NCI-H446 (cell line): ENCODE data around the gene FAT3.

Experiments
- DNase-seq, 2 experiments: peaks; one replicate each; lab custom pipeline; 2025; lab: John Stamatoyannopoulos, UW

Gene FAT3

GRCh38 chr11:92224407-92225124 lies at the start of gene FAT3:
TSS of gene FAT3 (plus strand) at chr11:92224818. CDS start at chr11:92352113, 127,295 bp downstream.
- DNase-seq: peak; percentile 38 to 66

DNA sequence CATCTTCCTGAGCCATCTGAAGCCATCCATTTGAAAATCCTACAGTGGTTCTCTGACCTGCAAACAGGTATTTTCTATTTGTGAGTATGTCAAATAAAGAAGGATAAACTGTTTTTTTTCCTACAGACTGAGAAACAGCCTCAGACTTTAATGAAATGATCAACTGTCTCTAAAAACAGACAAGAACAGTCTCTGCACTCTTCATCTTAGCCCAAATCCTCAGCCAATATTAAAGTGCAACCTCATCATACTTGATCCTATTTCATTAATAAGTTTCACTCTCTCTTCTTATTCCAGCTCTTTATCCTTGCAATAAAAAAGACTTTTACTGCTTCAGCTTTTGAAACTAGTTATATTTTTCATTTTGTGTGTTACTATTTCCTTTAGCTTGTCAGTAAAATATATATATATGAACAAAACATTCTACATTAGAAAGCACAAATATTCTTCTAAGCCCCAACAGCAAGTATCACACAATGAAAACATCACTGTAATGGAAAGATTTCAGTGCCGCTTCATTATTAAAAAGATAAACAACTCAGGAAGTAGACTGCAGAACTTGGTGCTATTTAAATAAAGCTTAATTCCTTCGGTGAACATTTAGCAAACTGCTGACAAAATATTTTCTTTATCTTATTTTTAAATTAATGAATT lies 45.5 kb upstream of the FAT3 start:
- no peak for DNase-seq

DNA sequence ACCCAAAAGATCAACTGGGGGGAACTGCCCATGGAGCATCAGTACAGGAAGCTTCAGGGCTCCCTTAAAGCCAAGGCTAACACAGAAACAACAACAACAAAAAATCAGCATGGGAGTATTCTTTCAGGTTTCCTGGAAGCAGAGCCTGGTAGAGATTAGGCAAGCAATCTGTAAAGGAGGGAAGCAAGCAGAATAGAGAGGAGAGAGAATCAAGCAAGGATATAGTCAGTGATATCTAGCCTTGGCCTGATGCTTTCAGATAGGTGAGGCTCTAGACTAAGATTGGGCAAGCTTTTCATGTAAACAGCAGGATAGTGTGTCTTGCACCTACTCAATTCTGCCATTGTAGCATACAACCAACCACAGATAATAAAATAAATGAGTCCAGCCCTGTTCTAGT lies 44.4 kb upstream of the FAT3 start:
- no peak for DNase-seq

DNA sequence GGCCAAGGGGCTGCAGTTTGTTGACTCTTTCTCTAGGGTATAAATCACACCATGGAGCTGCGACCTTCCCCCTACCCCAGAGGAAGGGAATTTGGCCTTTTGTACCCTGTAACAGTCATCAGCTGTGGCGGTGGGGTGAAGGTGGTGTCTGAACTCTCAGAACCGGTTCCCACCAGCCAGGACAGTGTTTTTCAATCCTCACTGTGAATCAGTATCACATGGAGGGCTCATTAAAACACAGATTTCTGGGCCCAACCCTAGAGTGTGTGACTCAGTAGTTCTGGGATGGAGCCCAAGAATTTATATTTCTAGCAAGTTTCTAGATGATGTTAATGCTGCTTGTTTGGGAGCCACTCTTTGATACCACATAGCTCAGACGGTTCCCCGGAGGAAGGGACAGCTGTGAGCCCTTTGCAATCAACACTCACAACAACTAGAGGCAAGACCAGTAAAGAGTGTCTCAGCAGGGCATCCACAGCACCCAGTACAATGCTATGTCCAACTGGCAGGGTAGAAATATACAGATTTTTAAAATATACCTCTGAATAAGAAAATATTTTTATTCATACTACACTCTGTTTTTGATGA lies 43.9 kb upstream of the FAT3 start:
- DNase-seq: no peak

DNA sequence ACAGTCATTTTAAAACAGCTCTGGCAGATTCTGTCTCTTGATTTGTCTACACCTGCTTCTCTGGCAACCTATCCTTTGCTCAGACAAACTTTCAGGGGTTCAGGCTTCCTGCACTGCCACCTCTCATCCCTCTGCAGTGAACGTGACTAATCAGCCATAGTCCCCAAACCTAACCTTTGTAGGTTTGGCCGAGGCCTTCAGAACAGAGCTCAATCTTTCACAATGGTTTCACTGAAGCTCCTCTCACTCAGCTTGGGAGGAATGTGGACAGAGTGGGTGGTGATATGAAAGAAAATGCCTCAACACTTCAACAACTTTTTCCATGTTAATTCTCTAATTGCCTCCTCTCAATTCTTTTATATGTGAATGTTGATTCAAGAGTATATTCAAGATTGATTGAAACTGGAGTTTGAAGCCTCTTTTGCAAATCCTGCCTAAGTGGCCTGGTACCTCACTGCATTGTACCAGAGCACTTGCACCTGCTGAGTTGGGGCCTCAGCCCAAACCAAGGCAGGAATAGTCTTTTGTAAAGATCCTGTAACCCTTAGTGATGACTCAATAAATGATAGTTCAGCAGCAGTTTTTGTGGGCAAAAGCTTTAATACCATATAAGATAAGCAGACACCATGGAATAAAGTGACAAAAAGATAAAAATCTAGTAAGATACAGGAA lies 33.9 kb upstream of the FAT3 start:
- DNase-seq: no peak

DNA sequence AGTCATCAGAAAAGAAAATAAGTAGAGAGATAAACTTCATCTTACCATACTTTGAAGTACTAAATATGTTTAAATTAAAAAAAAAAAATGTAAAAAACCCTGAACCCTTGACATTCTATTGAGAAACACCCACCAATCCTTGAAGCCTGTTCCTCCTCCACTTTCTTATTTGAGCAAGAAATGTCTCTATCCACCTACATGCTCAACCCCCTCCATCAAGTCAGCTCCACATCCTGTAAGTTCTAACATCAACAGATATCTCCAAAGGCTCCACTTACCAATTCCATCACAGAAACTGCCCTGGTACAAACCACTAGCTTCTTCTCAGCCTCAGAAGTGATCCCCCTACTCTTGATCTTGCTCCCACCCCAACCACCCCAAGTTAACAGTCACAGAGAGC lies 32.5 kb upstream of the FAT3 start:
- DNase-seq: no peak

DNA sequence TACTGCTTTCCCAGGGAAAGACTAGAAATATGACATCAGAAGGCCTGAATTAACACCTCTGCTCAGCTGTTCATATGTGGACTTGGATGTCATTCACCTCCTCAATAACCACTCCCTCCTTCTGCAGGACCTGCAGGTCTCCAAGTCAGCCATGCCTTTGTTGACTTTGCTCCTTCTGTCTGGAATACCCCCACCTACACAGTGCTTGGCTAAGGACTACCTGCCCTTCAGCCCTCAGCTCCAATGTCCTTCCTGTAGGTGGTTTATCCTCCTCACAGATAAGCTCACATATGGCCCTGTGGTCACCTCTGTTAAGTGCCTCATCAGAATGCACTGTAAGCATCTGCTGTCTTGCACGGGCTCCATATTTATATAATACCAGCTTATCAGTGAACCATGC lies 26.4 kb upstream of the FAT3 start:
- DNase-seq: no peak

- no peak for DNase-seq
These were observed 24.6 kb upstream of the FAT3 start for GRCh38 chr11:92199991-92200390.

GRCh38 chr11:92204731-92205130 lies 19.9 kb upstream of the FAT3 start:
- DNase-seq: peak; percentile 84 to 97

- no peak for DNase-seq
These were observed 18.2 kb upstream of the FAT3 start for GRCh38 chr11:92206441-92206840.

GRCh38 chr11:92211576-92212167 lies 12.9 kb upstream of the FAT3 start:
- DNase-seq: peak in 1 of 2 experiments; percentile 48

- no peak for DNase-seq
These were observed 12.1 kb upstream of the FAT3 start for GRCh38 chr11:92212530-92212929.

- DNase-seq: no peak
These were observed 7.8 kb upstream of the FAT3 start for GRCh38 chr11:92216789-92217188.

DNA sequence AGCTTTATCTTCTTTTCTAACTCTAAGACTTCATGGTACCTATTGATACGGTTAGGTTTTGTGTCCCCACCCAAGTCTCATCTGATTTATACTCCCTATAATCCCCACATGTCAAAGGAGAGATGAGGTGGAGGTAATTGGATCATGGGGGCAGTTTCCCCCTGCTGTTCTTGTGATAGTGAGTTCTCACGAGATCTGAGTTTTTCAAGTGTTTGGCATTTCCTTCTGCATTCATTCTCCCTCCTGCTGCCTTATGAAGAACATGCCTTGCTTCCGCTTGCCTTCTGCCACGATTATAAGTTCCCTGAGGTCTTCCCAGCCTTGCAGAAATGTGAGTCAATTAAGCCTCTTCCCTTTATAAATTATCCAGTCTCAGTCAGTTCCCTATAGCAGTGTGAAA lies 5.1 kb upstream of the FAT3 start:
- DNase-seq: no peak

GRCh38 chr11:92222701-92223100 lies 1.9 kb upstream of the FAT3 start:
- peak in 1 of 2 experiments; percentile 26 for DNase-seq

DNA sequence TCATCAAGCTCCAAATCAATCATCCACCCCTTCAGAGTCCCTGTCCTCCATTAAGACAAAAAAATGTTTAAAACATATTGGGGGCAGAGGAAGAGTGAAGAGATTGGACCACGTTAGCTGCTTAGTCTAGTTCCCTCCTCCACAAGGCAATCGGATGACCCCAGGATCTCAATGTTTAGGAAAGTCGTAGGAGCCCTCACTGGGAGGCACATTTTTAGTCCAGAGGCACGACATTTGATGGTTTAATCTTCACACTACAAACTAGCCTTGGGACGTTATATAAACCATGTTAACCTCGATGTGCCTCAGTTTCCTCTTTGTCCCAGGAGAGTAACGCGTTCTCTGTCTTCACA lies 588 bp upstream of the FAT3 start:
- no peak for DNase-seq

DNA sequence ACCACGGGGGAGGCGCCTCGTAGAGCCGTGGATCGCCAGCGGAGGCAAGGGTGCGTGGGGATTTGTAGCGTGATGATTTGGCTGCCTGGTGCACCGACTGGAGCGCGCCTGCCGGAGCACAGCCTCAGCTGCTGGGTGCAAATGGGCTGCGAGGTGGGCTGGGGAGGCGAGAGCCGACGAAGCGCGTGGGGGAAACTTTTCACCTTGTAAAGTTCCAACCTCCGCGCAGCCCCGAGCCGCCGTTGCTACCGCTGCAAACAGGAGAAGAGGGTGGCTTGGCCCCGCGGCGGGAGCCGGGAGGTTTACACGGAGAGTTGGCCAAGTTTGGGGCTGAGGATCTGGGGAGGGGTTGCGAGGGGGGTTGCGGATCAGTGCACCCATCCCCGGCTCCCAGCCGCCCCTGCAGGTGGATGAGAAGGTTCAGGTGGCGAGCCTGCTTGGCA lies 528 bp downstream of the FAT3 start:
- DNase-seq: peak in 1 of 2 experiments; percentile 59

GRCh38 chr11:92225568-92226330 lies 1.1 kb downstream of the FAT3 start:
- DNase-seq: peak; percentile 49 to 61

GRCh38 chr11:92226331-92227229 lies 2.0 kb downstream of the FAT3 start:
- DNase-seq: peak in 1 of 2 experiments; percentile 61

DNA sequence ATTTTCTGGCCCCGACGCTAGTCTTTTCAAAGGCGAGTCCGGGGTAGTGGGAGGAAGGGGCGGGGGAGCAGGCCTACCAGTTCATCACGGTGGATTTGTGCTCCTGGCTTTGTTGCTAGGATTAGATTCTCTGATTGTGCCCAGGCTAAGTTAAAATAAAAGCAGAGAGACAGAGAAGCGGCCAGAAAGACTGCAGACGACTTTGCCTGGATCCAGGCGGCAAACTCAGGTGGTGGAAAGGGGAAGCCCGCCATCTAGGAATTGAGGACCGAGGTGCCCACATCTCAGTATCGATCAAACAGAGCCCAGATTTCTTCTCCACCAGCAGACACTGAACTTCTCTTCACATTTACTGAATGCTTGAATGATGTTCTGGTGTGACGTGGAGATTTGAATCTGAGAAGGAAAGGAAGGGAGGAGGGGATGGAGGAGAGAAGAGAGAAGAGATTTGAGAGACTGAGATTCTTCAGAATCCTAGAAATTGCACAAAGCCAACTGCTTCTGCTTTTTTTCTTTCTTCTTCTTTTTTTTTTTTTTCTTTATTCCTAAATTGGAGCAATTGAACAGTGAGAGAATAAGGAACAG lies 2.7 kb downstream of the FAT3 start:
- DNase-seq: peak in 1 of 2 experiments; percentile 12
